GM18505 (cell line): Measurements from ENCODE around the gene KIAA1671.

Experiments used
- ATAC-seq: cut with Tn5 transposase; IDR thresholded peaks from one replicate; pipeline ENCODE4 v1.9.1; 2021; ENCODE audit not compliant: unreplicated experiment
- POLR2A ChIP-seq: IDR thresholded peaks from 4 replicates; pipeline ENCODE4 v1.6.1; 2011; ENCODE audit warnings: borderline replicate concordance; ENCODE audit not compliant: insufficient read depth, insufficient read length; ENCODE audit errors: extremely low read depth

The KIAA1671 gene

DNA sequence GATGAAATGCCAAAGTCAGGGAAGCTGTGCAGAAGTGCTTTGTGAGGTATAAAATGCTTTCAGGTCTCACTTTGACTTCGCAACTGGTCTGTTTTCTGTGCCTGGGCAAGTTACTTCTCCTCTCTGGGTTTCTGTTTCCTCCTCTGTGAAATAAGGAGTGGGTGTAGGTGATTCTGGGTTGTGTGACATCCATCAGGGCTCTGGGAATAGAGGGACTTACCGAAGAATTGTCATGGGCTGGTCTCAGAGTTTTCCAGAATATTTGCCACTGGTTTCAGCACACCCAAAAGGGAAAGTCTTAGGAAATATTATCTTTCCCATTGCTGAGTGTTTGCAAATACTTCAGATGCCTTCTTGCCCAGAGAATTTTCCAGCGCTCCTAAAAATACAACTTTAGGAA, 118.4 kb downstream of the KIAA1671 start:
- no peak for TF ChIP-seq POLR2A
- no peak for ATAC-seq

DNA sequence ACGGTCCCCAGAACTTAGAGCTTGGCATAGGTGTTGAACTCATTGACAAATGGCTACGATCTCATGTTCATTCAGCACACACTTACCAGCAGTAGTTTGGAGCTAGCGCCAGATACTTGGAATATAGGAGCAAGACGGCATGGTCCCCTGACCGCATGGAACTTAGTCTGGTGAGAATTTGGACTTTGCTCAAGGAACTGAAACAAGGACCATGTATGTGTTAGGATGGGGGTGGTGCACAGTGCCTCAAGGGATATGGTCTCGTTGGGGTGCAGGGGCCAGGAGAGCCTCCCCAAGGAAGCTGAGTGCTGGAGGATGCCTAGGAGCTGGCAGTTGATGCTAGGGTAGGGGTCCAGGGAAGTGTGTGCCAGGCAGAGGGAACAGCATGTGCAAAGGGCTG, 119.2 kb downstream of the KIAA1671 start:
- no peak for TF ChIP-seq POLR2A
- no peak for ATAC-seq

GRCh38 chr22:25072406-25072805, 119.9 kb downstream of the KIAA1671 start:
- ATAC-seq = no peak
- TF ChIP-seq POLR2A = no peak

- ATAC-seq = no peak
- no peak for TF ChIP-seq POLR2A
Observed at GRCh38 chr22:25076336-25076735, 123.8 kb downstream of the KIAA1671 start.

GRCh38 chr22:25077056-25077455, 124.5 kb downstream of the KIAA1671 start:
- no peak for ATAC-seq

GRCh38 chr22:25077964-25078363, 125.4 kb downstream of the KIAA1671 start:
- no peak for TF ChIP-seq POLR2A
- no peak for ATAC-seq

More at GRCh38 chr22:25077056-25077455, 124.5 kb downstream of the KIAA1671 start:
- no peak for TF ChIP-seq POLR2A

GRCh38 chr22:25078591-25078990, 126.1 kb downstream of the KIAA1671 start:
- no peak for TF ChIP-seq POLR2A
- ATAC-seq = no peak

- no peak for TF ChIP-seq POLR2A
- no peak for ATAC-seq
Observed at GRCh38 chr22:25080855-25081254, 128.3 kb downstream of the KIAA1671 start.

DNA sequence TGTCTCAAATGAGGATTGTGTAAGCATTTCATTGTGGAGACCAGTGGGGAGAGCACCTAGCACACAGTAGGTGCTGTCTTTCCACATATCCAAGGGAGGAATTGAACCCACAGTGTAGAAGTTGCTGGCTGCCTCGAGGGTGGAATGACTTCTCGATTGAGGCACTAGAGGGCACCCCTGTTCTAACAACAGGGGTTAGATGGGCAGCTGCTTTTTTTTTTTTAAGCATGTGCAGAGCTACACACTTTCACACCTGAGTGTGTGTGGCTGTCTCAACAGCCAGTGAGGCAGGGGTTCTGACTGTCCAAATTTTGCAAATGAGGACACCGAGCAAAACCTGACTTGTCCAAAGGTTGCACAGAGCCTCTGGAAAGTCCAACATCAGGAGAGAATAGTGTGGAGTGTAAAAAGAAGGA, 128.9 kb downstream of the KIAA1671 start:
- ATAC-seq = no peak
- no peak for TF ChIP-seq POLR2A

DNA sequence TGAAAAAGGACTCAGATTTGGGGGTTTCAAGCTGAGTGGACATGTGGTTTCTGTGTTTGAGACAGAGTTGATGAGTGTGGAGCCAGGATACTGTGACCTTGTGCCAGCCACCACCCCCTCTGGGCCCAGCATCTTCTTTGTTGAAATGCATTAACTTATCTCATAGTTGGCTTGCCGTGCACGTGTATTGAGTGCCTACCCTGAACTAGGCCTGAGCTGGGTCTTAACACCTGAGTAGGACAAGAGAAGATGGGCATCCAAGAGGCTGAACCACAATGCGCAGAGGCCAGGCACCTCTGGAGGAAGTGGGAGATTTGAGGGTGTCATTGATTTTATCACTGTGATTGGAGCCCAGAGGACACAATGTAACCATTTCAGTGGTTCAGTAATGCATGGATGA, 129.6 kb downstream of the KIAA1671 start:
- TF ChIP-seq POLR2A = no peak
- ATAC-seq = no peak

DNA sequence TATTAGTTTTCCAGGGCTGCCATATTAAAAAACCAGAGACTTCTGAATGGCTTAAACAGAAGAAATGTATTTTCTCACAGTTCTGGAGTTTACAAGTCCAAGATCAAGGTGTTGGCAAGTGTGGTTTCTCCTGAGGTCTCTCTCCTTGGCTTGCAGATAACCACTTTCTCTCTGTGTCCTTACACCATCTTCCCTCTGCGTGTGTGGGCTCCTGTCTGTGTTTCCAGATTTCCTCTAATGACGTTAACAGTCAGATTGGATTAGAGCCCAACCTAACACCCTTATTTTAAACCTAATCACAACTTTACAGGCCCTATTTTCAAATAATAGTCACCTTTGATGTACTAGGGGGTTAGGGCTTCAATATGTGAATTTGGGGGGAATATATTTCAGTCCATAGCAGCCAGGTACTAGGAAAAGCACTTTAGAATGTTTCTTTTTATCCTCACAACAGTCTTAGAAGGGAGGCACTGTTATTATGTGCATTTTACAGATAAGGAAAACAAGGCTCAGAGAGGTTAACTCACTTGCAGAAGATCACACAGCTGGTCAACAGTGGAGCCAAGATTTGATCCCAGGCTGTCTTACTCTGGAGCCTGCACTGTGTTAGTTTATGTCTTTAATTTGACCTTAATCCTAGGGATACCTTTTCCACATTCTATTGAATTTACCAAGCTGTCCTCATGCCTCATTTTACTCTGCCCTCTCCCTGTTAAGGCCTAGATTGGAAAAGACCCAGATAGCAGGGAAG, 130.7 kb downstream of the KIAA1671 start:
- no peak for TF ChIP-seq POLR2A
- ATAC-seq = no peak

GRCh38 chr22:25083807-25084200, 131.3 kb downstream of the KIAA1671 start:
- TF ChIP-seq POLR2A = no peak
- no peak for ATAC-seq

GRCh38 chr22:25084405-25085107, 132.0 kb downstream of the KIAA1671 start:
- no peak for TF ChIP-seq POLR2A
- no peak for ATAC-seq

DNA sequence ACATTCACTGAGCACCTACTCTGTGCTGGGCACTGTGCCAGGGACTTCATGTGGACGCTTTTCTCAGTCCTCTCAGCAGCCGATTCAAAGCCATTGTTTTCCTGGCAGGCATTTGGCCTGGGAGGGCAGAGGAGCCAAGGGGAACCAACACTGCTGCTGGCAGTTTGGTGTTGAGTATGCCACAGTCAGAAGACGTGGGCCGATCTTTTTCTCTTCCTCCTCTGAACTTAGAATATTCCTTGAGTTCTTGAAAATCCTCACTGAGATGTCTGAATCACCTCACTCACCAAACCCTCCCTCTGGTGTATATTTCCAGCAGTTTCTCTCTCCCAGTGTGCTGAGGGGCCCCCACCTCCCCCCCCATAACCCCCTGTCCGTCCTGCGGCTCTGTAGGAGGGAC, 132.6 kb downstream of the KIAA1671 start:
- TF ChIP-seq POLR2A = no peak
- no peak for ATAC-seq
